Measurements from ENCODE around the gene LUC7L2.
"Not testable (repeated sequence)": the region's sequence is repeated elsewhere in the genome, so short reads cannot be mapped to it uniquely, and the experiment has no call there.

LUC7L2 gene

DNA sequence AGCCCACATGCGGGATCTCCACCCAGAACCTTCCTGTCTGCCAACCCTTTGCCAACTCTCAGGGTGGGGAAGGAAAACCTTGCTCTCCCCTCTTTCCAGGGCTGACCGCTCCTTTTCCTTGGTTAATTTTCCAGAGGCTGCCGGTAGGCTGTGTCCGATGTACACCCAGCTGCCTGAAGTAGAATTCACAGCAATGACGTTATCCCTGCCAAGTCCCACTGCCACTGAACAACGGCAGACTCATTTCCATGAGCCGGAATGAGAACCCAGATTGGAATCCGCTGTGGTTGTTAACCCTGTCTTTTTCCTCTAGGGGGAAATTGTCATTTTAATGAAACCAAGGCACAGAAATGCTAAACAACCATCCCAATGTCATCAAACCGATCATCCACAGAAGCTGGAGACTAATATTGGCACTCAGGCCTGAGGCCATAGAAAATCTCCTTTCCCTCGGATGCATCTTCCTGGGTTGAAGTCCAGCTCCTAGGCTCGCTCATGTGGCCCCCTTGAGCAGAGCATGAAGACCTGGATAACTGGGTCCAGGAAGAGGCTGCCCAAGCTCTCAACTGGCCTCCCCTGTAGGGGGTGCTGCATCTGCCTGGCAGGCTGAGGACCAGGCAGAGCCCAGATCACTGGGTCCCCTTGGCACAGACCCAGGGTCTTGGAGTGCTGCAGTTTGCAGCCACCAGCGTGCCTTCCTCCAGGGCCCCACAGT, 93.4 kb downstream of the LUC7L2 start:
- DNase-seq, result no peak

GRCh38 chr7:139453673-139454321, 94.1 kb downstream of the LUC7L2 start:
- DNase-seq, result no peak

- DNase-seq, result no peak
Measured at GRCh38 chr7:139455789-139456188, 96.1 kb downstream of the LUC7L2 start.

DNA sequence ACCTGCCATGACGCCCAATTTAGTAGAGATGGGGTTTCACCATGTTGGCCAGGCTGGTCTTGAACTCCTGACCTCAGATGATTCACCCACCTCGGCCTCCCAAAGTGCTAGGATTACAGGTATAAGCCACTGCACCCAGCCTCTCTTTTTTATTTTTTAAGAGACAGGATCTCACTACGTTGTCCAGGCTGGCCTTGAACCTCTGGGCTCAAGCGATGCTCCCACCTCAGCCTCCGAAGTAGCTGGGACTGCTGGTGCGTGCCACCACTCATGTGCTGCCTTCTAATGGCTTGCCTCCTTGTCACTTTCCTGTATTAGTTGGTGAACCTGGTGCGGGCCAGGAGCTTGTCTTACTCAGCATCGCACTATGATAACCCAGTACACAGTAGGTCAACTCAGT, 96.8 kb downstream of the LUC7L2 start:
- DNase-seq, result no peak

- no peak for DNase-seq
Measured at GRCh38 chr7:139457153-139457946, 97.7 kb downstream of the LUC7L2 start.

DNA sequence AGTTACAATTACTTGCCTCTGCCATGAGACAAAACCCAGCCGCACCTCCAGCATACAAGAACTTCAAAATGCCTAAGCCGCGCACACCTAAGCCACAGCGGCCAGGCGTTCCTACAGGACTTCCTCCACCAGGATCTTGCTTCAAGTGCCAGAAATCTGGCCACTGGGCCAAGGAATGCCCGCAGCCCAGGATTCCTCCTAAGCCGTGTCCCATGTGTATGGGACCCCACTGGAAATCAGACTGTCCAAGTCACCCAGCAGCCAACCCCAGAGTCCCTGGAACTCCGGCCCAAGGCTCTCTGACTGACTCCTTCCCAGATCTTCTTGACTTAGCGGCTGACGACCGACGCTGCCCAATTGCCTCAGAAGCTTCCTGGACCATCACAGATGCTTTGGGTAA, 103.7 kb downstream of the LUC7L2 start:
- DNase-seq, result not testable (repeated sequence)

DNA sequence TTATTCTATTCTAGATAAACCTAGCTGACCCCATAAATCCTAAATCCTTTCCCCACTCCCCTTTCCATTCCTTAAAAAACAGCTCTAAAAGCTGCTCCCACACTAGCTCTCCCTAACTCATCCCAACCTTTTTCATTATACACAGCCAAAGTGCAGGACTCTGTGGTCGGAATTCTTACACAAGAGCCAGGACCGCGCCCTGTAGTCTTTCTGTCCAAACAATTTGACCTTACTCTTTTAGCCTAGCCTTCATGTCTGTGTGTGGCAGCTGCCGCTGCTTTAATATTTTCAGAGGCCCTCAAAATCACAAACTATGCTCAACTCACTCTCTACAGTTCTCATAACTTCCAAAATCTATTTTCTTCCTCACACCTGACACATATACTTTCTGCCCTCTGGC, 104.8 kb downstream of the LUC7L2 start:
- DNase-seq, result not testable (repeated sequence)

- not testable (repeated sequence) for DNase-seq
Measured at GRCh38 chr7:139465072-139465471, 105.4 kb downstream of the LUC7L2 start.

- DNase-seq, result not testable (repeated sequence)
Measured at GRCh38 chr7:139467729-139468128, 108.0 kb downstream of the LUC7L2 start.

DNA sequence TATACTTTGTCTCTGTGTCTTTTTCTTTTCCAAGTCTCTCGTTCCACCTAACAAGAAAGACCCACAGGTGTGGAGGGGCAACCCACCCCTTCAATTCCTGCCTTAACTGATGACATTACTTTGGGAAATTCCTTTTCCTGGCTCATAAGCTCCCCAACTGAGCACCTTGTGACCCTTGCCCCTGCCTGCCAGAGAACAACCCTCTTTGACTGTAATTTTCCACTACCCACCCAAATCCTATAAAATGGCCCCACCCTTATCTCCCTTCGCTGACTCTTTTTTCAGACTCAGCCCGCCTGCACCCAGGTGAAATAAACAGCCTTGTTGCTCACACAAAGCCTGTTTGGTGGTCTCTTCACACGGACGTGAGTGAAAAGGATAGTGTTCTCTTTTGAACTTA, 108.6 kb downstream of the LUC7L2 start:
- DNase-seq, result not testable (repeated sequence)

GRCh38 chr7:139471740-139472353, 112.2 kb downstream of the LUC7L2 start:
- no peak for DNase-seq
